GM18511 (cell line): ENCODE measurements around the gene KIAA0586.

ENCODE experiments used
- ATAC-seq: cut with Tn5 transposase; IDR thresholded peaks from one replicate; pipeline ENCODE4 v1.9.1; 2021; ENCODE audit warnings: mild to moderate bottlenecking, moderate library complexity; ENCODE audit not compliant: unreplicated experiment

The KIAA0586 gene

DNA sequence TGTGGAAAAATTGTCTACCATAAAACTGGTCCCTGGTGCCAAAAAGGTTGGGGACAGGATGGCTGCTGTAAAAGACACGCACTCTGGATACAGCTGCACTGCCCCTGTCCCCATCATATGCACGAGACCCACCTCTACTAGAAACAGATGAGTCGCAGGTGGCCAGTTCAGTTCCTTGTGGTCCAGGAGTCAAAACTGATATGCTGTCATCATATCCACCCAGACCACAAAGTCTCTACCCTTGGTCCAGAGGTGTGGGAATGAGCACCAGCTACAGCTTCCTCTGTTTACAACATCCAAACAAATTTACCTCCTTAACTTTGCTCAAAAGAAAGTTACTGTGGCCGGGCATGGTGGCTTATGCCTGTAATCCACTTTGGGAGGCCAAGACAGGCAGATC is 166.5 kb downstream of the KIAA0586 start:
- no peak for ATAC-seq

- no peak for ATAC-seq
Observed at GRCh38 chr14:58597041-58597440, 169.5 kb downstream of the KIAA0586 start.

- no peak for ATAC-seq
Observed at GRCh38 chr14:58598028-58598803, 170.7 kb downstream of the KIAA0586 start.

DNA sequence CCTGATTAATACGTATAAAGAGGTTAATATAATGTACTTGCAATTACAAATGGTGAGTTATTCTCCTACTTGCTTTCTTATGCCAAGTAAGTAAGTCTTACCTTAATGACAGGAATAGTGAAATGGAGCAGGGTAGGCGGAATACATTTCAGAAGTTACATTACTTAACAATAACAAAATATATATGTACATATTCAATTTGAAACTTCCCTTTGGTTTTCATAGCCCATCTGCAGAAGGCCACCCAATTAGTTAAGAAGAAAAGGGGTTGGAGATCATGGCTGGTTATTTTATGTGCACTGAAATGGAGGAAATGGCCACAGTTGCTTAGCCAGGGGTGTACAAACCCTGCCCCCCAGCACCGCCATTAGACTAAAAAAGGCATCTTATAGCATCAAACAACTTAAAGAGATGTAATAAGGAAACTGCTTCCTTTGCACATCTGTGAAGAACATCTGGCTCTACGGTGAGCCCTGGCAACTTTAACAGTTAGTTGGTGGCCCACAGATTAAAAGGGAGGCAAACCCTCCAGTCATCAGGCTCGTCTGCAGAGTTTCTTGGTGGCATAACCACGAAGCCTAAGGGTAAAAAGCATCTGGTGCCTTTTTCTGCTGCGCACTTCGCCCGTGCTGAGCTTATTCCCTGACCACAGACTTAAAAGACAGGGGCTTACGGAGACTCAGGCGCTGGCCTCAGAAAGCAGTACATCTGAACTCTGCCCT is 171.4 kb downstream of the KIAA0586 start:
- ATAC-seq = no peak

GRCh38 chr14:58599707-58600106 is 172.2 kb downstream of the KIAA0586 start:
- ATAC-seq = no peak
